Stimulated activated CD8-positive, alpha-beta memory T cell treated with anti-CD3 and anti-CD28 coated beads, Interleukin-12 subunit alpha, Interleukin-12 subunit beta, amount 100 ng/mL, for 4 hours (primary cell): ENCODE measurements around the gene PLEKHM1.
A peak's percentile ranks its signal among the peaks of the same experiment; 100 is the strongest.
"Not testable (repeated sequence)": the region's sequence is repeated elsewhere in the genome, so short reads cannot be mapped to it uniquely, and the experiment has no call there.

Experiments
- DNase-seq: peaks from one replicate; pipeline ENCODE4 v3.0.0-alpha.2; 2020; ENCODE audit warnings: low read depth

The PLEKHM1 gene

DNA sequence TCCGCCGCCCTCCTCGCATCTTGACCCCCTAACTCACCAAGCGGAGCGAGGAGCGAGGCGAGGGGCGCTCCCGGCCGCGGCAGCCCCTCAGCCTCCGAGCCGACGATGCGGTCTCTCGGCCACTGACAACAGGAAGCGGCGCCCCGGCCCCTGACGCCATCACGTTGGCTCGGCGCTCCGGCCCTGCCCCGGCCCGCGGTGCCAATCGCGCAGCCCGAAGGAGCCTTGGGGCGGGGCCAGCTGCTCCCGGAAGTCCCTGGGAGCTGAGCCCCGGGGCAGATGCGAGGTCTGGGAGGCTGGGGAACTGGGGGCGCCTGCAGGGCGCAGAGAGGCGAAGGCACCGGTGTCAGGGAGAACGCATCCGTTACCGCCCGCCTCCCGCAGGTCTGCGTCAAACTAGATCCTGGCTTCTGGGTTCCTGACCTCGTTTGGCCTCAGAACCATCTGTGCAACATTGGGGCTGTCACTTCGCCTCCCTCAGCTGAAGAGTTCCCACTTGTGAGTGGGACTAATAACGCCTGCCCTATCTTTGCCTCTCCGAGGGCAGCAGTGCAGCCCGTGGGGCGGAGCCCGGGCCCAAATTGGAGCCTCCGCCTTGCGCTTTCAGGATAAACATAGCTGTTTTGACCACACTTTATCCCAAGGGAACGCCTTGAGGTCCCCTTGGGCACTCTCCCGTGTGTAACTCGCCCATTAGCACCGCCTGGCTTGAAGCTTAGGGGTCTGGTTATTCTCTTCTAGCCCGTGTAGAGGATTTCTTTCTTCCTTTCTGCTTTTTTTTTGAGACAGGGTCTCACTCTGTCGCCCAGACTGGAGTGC lies at the start of gene PLEKHM1:
Gene PLEKHM1, minus strand, starts transcription at position 107 of the 819 bp plus-strand sequence. CDS start 8,237 bp downstream, outside the sequence.
- peak; percentile 72 for DNase-seq

GRCh38 chr17:45538168-45538567 lies 47.6 kb upstream of the PLEKHM1 start:
- DNase-seq, result not testable (repeated sequence)

- not testable (repeated sequence) for DNase-seq
These were observed 15.6 kb upstream of the PLEKHM1 start for GRCh38 chr17:45506072-45506471.

DNA sequence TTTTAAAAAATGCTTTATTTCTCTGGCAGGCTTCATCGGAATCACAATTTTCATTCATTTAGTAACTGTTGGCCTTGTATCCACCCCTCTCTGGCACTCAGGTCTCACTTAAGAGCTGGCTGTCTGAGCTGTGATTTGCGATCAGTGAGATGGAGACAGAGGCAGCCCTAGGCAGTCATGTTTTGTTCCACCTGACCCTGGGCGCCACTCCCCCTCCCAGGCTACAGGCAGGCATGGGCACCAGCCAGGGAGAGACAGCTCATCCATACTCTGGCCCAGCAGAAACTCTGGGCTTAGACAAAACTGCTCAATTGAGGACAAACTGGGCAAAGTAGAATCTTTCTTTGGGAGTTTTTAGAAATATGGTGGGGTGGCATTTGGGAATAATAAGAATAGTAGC lies 14.7 kb upstream of the PLEKHM1 start:
- not testable (repeated sequence) for DNase-seq

DNA sequence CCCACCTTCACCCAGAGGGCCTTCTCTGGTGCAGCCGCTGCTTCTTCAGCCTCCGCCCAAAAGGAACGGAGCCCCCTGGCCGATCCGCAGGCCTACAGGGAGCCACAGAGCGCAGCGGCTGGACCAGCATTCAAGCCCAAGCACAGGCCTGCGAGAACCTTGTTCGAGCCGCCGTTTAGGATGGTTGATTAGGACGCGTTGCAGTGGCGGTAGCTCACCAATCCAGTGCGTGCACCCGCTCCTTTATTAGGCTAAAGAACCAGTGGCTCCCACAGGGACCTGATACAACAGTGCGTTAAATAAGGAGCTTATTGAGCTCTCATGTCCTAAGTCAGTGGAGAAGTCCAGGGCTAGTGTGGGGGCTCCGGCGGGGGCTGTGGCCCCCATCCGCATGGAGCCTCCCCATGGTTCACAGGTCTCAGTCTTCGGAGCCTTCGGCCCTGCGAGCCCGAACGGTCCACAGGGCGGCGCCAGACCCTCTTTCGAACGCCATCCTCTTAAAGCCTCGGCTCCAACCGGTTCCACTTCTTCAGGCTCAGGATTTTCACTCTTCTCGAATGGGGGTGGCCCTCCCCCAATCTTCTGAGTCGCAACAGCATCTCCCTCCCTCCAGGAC lies 10.7 kb upstream of the PLEKHM1 start:
- not testable (repeated sequence) for DNase-seq

DNA sequence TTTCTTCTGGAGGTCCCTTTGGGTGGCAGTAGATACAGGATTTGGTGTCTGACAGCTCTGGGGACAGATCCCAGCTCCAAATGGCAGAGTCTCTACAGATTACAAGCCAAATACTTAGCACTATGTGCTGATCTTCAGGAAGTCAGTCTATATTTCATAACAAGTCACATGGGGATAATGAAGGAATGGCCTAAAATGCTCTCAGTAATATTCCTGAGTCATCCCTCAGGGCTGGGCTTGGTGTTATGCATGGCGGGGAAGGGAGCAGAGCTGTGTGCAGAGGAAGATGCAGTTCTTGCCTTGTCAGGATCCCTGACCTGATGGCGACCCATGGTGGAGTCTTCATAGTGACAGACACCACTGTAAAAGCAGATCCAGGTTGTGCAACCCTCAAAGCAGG lies 10.0 kb upstream of the PLEKHM1 start:
- not testable (repeated sequence) for DNase-seq

DNA sequence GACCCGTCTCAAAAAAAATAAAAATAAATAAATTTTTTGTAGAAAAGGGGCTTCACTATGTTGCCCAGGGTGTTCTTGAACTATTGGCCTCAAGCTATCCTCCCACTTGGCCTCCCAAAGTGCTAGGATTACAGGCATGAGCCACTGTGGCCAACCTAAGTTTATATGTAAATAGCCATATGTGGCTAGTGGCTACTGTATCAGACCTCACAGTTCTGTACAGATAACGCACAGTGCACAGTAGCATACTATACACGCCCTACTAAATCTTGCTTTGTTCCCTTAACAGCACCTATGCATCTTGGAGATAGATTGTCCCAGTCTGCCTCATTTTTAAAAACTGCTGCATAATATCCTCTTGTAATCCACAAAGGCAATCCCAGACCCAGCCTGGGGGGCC lies 8.7 kb upstream of the PLEKHM1 start:
- not testable (repeated sequence) for DNase-seq

GRCh38 chr17:45498377-45498776 lies 7.9 kb upstream of the PLEKHM1 start:
- not testable (repeated sequence) for DNase-seq

- not testable (repeated sequence) for DNase-seq
These were observed 6.9 kb upstream of the PLEKHM1 start for GRCh38 chr17:45497449-45497848.

DNA sequence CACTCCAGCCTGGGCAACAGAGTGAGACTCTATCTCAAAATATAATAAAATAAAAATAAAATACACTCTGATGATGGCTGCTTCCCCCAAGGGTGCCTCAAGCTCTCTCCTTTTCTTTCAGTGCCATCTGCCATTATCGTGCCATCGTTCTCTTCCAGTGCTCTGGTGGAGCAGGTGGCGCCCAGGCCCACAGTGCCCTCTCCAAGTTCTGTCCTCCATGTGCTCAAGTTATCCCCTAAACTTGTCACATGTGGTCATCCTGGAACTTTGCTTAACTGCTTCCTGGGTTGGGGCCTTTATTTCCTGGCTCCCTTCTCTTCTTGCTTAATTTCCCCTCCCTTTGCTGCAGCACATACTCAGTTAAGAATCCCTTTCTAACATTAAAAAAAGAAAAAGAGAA lies 6.0 kb upstream of the PLEKHM1 start:
- DNase-seq, result not testable (repeated sequence)

DNA sequence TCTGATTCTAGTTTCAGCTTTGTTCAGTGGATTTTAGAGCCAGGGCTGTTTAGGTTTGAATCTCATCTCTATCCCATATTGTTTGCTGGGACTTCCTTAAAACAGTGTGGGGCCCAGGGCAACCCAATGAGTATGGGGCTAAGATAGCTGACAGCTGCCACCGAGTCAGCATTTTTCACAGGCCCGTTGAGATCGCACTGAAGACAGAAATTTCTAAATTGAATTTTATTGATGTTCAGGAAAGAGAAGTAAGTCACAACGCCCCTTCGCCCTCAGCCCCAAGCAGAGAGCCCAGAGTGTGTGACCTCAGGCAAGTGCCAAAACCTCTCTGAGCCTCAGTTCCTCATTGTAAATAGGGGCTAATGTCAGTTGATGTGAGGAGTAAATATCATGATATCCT lies 4.0 kb upstream of the PLEKHM1 start:
- not testable (repeated sequence) for DNase-seq

GRCh38 chr17:45492156-45492555 lies 1.6 kb upstream of the PLEKHM1 start:
- DNase-seq, result not testable (repeated sequence)

DNA sequence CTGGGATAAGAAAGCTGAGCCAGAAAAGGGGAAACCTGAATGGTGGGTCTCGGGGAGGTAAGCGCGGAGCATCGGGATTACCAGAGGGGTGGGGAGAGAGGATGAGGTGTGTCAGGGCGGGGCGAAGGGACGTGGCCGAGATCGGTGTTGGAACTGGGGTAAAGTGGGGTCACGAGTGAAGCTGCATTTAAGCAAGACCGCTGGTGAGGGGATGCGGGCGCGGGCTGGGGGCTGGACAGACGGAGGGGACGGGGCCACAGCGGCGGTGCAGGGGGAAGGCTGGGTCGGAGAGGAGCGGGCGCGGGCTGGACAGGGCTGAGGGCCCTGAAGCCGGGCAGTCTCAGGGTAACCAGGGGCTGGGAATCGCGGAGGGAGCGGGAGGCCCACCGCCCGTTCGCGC lies 323 bp downstream of the PLEKHM1 start:
- DNase-seq, result not testable (repeated sequence)

DNA sequence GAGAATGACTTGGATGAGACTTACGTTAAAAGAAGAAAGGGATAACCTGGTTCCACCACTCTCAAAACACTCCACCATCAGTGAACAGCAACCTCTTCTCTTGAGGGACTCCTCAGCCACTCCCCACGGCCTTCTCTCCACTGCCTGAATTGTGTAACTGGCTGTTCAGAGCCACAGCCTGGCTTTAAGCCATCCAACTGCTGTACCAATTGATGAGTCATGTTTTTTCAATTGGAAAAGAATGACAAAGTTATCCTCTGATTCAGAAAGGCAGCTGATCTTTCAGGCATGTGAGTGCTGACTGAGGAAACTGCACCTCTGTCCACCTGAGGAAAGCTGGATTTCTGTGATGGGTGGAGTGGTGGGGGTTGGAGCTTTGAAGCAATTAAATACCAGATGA lies 2.8 kb downstream of the PLEKHM1 start:
- not testable (repeated sequence) for DNase-seq

DNA sequence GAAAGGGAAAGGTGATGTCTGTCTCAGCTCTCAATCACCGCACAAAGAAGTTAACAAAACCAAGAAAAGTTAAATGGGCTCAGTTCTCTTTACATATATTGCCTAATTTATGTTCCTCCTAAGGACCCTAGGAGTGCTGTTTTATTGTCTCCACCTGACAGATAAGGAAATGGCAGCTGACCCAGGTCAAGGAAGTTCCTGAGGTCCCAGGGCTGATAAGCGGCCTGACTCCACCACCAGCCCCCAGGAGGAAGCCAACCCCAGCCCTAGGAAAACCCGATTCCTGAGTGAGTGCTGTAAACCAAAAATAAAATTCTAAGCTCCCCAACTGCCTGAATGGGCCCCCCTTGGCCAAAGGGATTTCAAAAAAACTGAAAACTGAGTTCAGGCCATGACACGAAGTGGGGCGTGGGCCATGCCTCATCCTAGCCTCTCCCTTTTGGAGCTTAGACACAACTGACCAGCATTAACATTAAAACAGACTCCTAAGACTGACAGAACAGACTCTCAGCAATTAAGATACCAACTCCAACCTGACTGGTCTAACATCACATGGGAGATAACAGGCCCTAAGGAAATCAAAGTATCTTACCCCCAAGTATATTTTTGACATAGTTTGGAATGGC lies 6.8 kb downstream of the PLEKHM1 start:
- not testable (repeated sequence) for DNase-seq

- DNase-seq, result not testable (repeated sequence)
These were observed 7.3 kb downstream of the PLEKHM1 start for GRCh38 chr17:45483177-45483576.

DNA sequence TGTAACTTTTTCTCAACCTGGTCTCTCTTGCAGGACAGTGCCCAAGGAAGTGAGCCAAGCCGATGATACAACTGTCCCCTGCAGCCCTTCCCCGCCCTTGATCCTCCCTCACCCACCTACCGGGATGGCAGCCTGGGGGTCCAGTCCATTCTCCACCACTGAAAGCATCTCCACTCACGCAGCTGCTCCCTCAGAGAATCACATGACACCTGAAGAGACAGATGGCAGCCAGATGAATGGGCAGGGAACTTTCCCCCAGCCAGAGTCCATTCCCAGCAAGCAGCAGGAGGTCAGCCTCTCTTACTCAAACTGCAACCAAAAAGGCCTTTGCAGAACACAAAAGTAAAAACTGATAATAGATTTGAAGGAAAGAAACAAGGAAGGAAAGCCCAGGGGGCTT lies 8.2 kb downstream of the PLEKHM1 start:
- not testable (repeated sequence) for DNase-seq

GRCh38 chr17:45475436-45475835 lies 15.1 kb downstream of the PLEKHM1 start:
- DNase-seq, result not testable (repeated sequence)

GRCh38 chr17:45472249-45472648 lies 18.3 kb downstream of the PLEKHM1 start:
- not testable (repeated sequence) for DNase-seq

DNA sequence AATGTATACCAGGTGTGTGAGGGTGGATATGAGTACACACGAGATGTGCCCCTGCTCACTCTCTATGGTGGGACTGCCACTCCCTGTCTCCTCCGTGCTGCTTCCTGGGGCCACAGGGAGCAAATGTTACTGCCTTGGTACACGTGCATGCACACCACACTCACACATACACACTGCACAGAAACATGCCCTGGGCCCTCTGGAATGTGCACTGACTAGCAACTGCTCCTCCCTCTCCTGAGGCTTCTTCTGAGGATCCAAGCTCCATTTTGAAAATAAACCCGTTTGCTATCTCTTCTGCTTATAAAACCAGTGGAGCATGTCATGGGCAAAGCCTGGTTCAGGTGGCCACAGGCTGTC lies 21.3 kb downstream of the PLEKHM1 start:
- not testable (repeated sequence) for DNase-seq

DNA sequence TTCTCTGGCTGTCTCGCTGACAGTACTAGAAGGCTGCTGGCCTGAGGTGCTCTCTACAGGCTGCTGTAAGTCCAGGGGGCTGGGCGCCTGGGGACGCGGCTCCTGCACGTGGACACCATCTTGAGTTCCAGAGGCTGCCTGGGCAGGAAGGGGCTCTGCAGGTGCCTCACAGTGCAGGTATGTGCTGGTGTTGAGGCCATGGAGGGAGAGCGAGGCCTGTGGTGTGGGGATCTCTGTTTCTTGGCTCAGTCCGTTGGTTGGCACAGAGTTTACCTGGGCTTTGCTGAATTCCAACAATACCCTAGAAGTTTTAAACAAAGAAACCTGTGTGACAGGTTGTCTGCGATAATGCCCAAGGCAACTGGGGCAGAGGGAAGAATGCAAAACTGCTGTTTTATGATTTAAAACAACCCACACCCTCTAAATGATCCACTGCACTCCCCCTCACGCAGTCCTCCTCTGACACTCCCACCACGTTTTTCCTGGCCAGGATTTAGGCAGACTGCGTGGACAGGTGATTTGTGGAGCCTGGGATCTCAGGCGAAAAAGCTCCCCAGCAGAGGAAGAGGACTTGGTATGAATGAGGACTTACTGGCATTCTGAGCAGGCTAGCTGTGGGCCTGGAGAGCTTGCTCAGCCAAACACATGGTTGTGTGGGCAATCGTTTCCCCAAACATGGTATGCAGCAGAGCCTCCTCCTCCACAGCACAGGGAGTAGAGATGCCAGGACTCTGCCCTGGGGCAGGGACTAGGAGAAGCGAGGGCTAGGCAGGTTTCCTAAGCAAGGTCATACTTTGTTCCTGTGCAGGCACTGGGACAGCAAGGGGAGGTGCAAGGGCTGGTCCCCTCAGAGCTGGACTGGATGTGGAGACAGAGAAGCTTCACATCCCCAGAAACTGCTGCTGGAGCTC lies 22.0 kb downstream of the PLEKHM1 start:
- DNase-seq, result not testable (repeated sequence)
